Neural cell (in vitro differentiated cells): ENCODE results near the gene HLA-E.

ENCODE experiments used
- EZH2 ChIP-seq: fragments of 200-600, 300-800 bp; shearing (Covaris generic), sonication (generic); IDR thresholded peaks from 2 replicates; pipeline ENCODE4 v1.6.1; 2014; ENCODE audit warnings: antibody characterized with exemption, low read length, borderline replicate concordance, mild to moderate bottlenecking; ENCODE audit not compliant: insufficient read depth, poor library complexity, severe bottlenecking
- POLR2AphosphoS5 ChIP-seq: IDR thresholded peaks from 2 replicates; pipeline ENCODE4 v1.6.1; 2012
- SMC3 ChIP-seq: fragments of 450-650 bp; conservative IDR thresholded peaks from 2 replicates; pipeline ENCODE4 v1.6.1; 2014; ENCODE audit warnings: antibody characterized with exemption, mild to moderate bottlenecking, moderate library complexity; ENCODE audit not compliant: poor library complexity
- TF ChIP-seq, protein P1 (sequence below): IDR thresholded peaks from 2 replicates; pipeline ENCODE4 v1.6.1; 2012; ENCODE audit warnings: borderline replicate concordance
- TF ChIP-seq, protein P2 (sequence below): fragments of 450-650 bp; IDR thresholded peaks from 2 replicates; pipeline ENCODE4 v1.5.1; 2014; ENCODE audit warnings: antibody characterized with exemption, mild to moderate bottlenecking, moderate library complexity; ENCODE audit not compliant: poor library complexity, severe bottlenecking

DNA sequence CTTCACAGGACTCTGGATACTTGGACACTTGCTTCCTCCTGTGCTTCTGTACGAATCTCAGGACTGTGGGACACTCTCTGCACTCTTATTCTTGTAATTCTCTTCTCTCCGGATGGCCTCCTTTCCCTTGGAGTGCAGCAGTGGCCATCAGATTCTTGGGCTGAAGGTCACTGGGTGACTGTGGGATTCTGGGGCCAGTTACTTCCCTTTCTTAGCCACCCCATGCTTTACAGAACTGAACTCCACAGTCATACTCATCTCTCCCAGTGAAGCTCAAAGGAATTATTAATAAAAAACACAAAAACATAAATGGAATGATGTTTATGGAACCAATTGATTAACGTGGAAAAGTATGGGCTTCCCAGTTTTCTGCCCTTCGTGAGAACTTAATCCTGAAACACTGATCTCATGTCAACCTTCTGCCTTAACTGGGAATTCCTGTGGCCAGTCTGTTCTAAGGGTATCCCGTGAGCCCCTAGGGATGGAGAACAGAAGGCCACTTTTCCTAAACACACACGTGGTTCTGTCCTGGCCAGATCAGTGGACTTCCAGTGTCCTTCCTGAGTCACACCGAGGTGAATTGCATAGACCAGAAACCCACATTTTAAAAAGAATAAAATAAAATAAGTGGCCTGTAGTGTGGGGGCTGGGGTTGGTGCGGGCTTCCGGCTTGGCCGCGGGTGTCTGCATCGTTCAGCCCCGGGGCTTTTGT is 23.6 kb upstream of the HLA-E start:
- TF ChIP-seq, protein P1, sequence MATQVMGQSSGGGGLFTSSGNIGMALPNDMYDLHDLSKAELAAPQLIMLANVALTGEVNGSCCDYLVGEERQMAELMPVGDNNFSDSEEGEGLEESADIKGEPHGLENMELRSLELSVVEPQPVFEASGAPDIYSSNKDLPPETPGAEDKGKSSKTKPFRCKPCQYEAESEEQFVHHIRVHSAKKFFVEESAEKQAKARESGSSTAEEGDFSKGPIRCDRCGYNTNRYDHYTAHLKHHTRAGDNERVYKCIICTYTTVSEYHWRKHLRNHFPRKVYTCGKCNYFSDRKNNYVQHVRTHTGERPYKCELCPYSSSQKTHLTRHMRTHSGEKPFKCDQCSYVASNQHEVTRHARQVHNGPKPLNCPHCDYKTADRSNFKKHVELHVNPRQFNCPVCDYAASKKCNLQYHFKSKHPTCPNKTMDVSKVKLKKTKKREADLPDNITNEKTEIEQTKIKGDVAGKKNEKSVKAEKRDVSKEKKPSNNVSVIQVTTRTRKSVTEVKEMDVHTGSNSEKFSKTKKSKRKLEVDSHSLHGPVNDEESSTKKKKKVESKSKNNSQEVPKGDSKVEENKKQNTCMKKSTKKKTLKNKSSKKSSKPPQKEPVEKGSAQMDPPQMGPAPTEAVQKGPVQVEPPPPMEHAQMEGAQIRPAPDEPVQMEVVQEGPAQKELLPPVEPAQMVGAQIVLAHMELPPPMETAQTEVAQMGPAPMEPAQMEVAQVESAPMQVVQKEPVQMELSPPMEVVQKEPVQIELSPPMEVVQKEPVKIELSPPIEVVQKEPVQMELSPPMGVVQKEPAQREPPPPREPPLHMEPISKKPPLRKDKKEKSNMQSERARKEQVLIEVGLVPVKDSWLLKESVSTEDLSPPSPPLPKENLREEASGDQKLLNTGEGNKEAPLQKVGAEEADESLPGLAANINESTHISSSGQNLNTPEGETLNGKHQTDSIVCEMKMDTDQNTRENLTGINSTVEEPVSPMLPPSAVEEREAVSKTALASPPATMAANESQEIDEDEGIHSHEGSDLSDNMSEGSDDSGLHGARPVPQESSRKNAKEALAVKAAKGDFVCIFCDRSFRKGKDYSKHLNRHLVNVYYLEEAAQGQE = no peak
- TF ChIP-seq, protein P2, sequence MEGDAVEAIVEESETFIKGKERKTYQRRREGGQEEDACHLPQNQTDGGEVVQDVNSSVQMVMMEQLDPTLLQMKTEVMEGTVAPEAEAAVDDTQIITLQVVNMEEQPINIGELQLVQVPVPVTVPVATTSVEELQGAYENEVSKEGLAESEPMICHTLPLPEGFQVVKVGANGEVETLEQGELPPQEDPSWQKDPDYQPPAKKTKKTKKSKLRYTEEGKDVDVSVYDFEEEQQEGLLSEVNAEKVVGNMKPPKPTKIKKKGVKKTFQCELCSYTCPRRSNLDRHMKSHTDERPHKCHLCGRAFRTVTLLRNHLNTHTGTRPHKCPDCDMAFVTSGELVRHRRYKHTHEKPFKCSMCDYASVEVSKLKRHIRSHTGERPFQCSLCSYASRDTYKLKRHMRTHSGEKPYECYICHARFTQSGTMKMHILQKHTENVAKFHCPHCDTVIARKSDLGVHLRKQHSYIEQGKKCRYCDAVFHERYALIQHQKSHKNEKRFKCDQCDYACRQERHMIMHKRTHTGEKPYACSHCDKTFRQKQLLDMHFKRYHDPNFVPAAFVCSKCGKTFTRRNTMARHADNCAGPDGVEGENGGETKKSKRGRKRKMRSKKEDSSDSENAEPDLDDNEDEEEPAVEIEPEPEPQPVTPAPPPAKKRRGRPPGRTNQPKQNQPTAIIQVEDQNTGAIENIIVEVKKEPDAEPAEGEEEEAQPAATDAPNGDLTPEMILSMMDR = no peak
- TF ChIP-seq SMC3 = no peak
- TF ChIP-seq POLR2AphosphoS5 = no peak
- TF ChIP-seq EZH2 = no peak
